ENCODE data around the gene TNP1. TPM values are rescaled to one million over a fixed set of nuclear protein-coding genes. Genes with fewer than 3 reads are reported as not detected.

The TNP1 gene
- total RNA-seq, 1 experiment from 2014 or later, result not detected

- Histone ChIP-seq H3K4me1 (ENCODE audit: insufficient read depth, low read length) (peaks cover 2% of the 10 kb centered on the region; the same call in 1 of the 2 replicates), H3K4ac (ENCODE audit: low read depth, low read length) (no peak overlapping the region), H2BK15ac (ENCODE audit: low read depth, low read length) (no peak overlapping the region), H2BK20ac (ENCODE audit: low read depth, low read length, poor library complexity, severe bottlenecking) (no peak overlapping the region), H3K23ac (ENCODE audit: insufficient read length, low read depth, low read length) (no peak overlapping the region), H3K27ac (ENCODE audit: insufficient read length, low read depth, low read length) (no peak overlapping the region), H4K5ac (ENCODE audit: insufficient read length, low read depth, low read length) (no peak overlapping the region), H3K27me3 (ENCODE audit: insufficient read depth, low read length) (no peaks in the 10 kb centered on the region), H3K14ac (ENCODE audit: insufficient read depth, low read length) (no peak overlapping the region; the same call in 1 of the 2 replicates), H2BK12ac (ENCODE audit: insufficient read length, low read depth, low read length) (no peak overlapping the region), H2AFZ (ENCODE audit: low read length) (no peak overlapping the region), H3K4me2 (ENCODE audit: insufficient read depth, insufficient read length, low read length) (no peak overlapping the region), H2BK5ac (ENCODE audit: insufficient read length, low read length) (no peak overlapping the region), H3K79me1 (ENCODE audit: insufficient read depth, low read depth, low read length, poor library complexity, severe bottlenecking) (no peaks in the 10 kb centered on the region), H3T11ph (ENCODE audit: low read length) (no peak overlapping the region), H3K9ac (ENCODE audit: extremely low read depth, insufficient read length, low read length) (no peak overlapping the region), H4K20me1 (ENCODE audit: control insufficient read depth, insufficient read depth, insufficient read length) (no peaks in the 10 kb centered on the region), H4K8ac (replicated peaks; ENCODE audit: insufficient read length, low read depth, low read length) (no peak overlapping the region), H3K9me3 (ENCODE audit: control insufficient read depth, low read depth, low read length) (no peaks in the 10 kb centered on the region), H3K23me2 (ENCODE audit: insufficient read length, low read depth, low read length, poor library complexity, severe bottlenecking) (no peaks in the 10 kb centered on the region), H2AK5ac (ENCODE audit: insufficient read length, low read length) (no peak overlapping the region), H2BK120ac (ENCODE audit: low read depth, low read length, poor library complexity, severe bottlenecking) (no peak overlapping the region), H3K79me2 (ENCODE audit: insufficient read depth, low read length) (no peaks in the 10 kb centered on the region), H4K91ac (ENCODE audit: insufficient read length, low read depth, low read length) (no peak overlapping the region), H3K56ac (ENCODE audit: insufficient read length, low read depth, low read length) (no peak overlapping the region), H3K18ac (ENCODE audit: insufficient read length, low read depth, low read length) (no peak overlapping the region)
- Mint-ChIP-seq H3K36me3 (ENCODE audit: insufficient read depth in 1 of 3, low read depth in 3 of 3) (peaks cover 4 to 7% (median 4%) of the 10 kb centered on the region in 3 experiments; a peak in 4 of 7 replicates), H3K4me3 (no peak overlapping the region), H3K9me3 (peaks cover 4 to 6% of the 10 kb centered on the region in 2 experiments; a peak in 3 of 5 replicates), H3K27me3 (ENCODE audit: low read depth) (peaks cover 24% of the 10 kb centered on the region), H3K27ac (no peak overlapping the region), H3K4me1 (peaks cover 13 to 20% of the 10 kb centered on the region in 2 experiments)
- TF ChIP-seq CTCF (conservative IDR thresholded peaks at IDR 0.05), result no peak
- no CpG with 5 or more reads among the region's 8 CpGs for WGBS (ENCODE audit: extremely low coverage, insufficient read length, low lambda C conversion rate)
- no peak for DNase-seq
These were observed 27.3 kb upstream of the TNP1 start for GRCh38 chr2:216887138-216887537.

All from H9 (cell line).